NCI-H1092 (cell line): Measurements from ENCODE around the gene CBX4.
"Not testable (repeated sequence)": the region's sequence is repeated elsewhere in the genome, so short reads cannot be mapped to it uniquely, and the experiment has no call there.

Experiments
- DNase-seq: peaks from one replicate; lab custom pipeline; 2025; lab: John Stamatoyannopoulos, UW

CBX4 gene

GRCh38 chr17:79859676-79860615 is 20.7 kb upstream of the CBX4 start:
- DNase-seq = no peak

- DNase-seq = no peak
Observed at GRCh38 chr17:79857095-79857494, 17.9 kb upstream of the CBX4 start.

GRCh38 chr17:79855331-79856124 is 16.3 kb upstream of the CBX4 start:
- no peak for DNase-seq

GRCh38 chr17:79854080-79855060 is 15.1 kb upstream of the CBX4 start:
- DNase-seq = no peak

- not testable (repeated sequence) for DNase-seq
Observed at GRCh38 chr17:79853168-79853567, 13.9 kb upstream of the CBX4 start.

GRCh38 chr17:79852748-79853147 is 13.5 kb upstream of the CBX4 start:
- DNase-seq = no peak

GRCh38 chr17:79851461-79851817 is 12.2 kb upstream of the CBX4 start:
- no peak for DNase-seq

GRCh38 chr17:79850571-79851460 is 11.6 kb upstream of the CBX4 start:
- no peak for DNase-seq

- no peak for DNase-seq
Observed at GRCh38 chr17:79849953-79850352, 10.7 kb upstream of the CBX4 start.

- DNase-seq = no peak
Observed at GRCh38 chr17:79848370-79848766, 9.1 kb upstream of the CBX4 start.

- no peak for DNase-seq
Observed at GRCh38 chr17:79847698-79848369, 8.6 kb upstream of the CBX4 start.

- DNase-seq = no peak
Observed at GRCh38 chr17:79845601-79845949, 6.3 kb upstream of the CBX4 start.

- no peak for DNase-seq
Observed at GRCh38 chr17:79844869-79845600, 5.8 kb upstream of the CBX4 start.

- peak; percentile 45 for DNase-seq
Observed at GRCh38 chr17:79843816-79844800, 4.9 kb upstream of the CBX4 start.

GRCh38 chr17:79843474-79843815 is 4.2 kb upstream of the CBX4 start:
- no peak for DNase-seq

GRCh38 chr17:79842656-79843473 is 3.6 kb upstream of the CBX4 start:
- no peak for DNase-seq

- no peak for DNase-seq
Observed at GRCh38 chr17:79842136-79842655, 3.0 kb upstream of the CBX4 start.
